Stimulated activated CD8-positive, alpha-beta memory T cell treated with anti-CD3 and anti-CD28 coated beads, Interleukin-4, amount 100 ng/mL, for 1 hour (primary cell): ENCODE measurements around the gene SUSD6.
"Not testable (repeated sequence)": the region's sequence is repeated elsewhere in the genome, so short reads cannot be mapped to it uniquely, and the experiment has no call there.

ENCODE experiments used
- DNase-seq, 2 donors: peaks; one replicate each; pipeline ENCODE4 v3.0.0-alpha.2; 2020; ENCODE audit warnings: low read depth in 2 of 2, low spot score in 1 of 2

The SUSD6 gene

DNA sequence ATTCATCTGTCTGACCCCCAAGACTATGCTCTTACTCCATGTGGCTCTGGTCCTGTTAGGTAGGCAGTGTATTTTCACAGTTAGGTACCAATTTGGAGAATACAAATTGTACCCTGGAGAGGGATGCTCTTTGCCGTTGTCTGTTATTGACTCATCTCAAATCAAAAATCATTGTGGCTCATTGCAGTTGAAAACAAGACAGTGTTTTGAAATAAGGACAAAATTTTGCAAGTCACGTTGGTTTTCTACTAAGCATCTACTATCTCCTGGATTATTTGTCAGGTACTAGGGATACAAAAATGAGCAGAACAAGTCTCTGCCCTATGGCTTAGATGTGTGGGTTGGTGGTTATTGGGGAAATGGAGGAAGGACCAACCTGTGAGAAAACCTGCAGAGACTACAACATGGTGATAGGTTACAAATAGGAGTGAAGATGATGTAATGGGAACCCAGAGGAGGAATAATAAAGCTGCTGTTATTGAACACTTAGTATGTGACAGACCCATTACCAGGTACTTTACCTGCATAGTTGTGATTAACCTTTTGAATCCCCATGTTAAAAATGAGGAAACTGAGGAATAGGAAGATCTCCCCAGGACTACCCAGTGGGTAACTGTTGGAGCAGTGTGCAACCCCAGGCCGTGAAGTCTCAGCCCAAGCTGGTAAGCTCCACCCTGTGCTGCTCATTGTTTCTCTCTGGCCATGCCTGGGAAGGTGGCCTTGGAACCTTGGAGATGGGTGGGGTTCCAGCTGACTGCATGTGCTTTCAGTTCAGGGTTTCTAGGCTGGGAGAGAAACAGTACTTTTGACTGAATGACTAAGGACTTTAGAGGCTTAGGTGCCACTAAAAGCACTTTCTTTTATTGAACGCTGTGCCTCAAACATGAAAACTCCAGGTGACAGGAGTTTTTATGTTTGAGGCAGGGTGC is 82.7 kb downstream of the SUSD6 start:
- no peak for DNase-seq

DNA sequence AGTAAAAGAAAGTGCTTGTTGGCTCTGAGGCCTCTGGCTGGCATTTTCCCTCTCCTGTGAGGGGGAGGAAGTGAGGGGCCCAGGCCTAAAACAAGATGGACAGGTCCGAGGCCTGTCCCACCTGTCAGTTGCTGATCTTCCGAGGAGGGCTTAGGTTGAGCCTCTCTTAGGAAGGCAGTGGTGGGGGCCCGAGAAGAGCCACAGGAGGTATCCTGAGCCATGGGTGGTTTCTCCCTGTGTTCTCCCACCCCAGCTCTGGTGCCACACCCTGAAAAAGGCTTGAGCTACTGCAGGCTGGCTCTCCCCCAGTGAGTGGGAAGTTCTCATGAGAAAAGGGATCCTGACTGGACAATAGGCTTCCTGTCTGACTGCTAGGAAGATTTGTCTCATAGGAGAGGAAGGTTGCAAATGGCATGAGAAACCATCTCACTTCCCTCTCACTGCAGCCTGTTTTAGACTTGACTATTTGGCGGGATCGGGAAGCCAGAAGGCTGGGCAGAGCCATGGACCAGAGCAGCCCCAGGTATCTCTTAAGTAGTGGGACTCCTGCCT is 83.4 kb downstream of the SUSD6 start:
- no peak for DNase-seq

DNA sequence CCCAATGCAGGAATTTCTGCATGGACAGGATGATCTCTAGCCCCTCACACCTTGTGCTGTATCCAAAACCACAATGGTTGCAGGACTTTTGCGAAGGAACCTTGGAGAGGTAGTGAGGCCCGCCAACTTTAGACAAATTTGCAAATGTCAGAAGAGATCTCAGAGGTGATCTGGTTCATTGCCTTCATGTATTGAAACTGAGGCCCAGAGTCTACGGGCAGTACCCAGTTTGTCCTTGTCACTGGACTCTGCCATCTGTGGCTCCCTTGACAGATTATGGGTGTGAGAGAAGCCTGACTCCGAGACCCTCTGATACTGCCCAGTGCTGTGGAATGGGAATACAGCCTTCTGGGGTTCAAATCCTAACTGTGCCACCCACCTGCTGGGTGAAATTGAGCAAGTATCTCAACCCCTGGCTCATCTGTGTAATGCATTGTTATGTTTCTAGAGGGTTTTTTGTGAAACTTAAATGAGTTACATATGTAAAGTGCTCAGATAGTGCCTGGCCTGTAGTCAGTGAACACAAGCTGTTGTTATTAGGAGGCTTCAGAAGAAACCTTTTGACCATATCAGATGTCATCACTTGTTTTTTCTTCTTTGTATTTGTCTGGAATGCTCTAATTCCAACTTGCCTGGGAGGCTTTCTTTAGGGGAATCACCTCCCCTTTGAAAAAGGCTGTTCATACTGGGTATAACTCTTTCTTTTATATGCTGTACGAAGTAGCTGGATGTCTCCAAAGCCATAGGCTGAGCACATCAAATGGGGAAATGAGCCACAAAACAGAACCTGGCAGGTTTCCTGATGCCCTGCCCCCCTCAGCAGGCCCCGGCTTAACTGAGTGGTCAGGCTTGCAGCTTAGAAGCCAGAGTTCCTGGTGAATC is 84.2 kb downstream of the SUSD6 start:
- DNase-seq: no peak

DNA sequence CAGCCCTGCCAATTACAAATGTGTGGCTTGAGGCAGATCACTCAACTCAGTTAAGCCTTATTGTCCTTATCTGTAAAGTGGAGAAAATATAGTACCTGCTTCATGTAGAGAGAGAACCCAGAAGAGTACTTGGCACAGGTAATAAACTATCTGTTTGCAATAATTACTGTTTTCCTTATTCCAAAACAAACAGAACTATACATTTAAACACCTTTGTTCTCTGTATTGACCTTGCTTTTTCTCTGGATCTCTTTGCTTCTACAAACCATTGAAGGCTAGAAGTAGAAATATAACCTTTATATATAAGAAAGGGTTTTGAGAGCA is 84.8 kb downstream of the SUSD6 start:
- no peak for DNase-seq

DNA sequence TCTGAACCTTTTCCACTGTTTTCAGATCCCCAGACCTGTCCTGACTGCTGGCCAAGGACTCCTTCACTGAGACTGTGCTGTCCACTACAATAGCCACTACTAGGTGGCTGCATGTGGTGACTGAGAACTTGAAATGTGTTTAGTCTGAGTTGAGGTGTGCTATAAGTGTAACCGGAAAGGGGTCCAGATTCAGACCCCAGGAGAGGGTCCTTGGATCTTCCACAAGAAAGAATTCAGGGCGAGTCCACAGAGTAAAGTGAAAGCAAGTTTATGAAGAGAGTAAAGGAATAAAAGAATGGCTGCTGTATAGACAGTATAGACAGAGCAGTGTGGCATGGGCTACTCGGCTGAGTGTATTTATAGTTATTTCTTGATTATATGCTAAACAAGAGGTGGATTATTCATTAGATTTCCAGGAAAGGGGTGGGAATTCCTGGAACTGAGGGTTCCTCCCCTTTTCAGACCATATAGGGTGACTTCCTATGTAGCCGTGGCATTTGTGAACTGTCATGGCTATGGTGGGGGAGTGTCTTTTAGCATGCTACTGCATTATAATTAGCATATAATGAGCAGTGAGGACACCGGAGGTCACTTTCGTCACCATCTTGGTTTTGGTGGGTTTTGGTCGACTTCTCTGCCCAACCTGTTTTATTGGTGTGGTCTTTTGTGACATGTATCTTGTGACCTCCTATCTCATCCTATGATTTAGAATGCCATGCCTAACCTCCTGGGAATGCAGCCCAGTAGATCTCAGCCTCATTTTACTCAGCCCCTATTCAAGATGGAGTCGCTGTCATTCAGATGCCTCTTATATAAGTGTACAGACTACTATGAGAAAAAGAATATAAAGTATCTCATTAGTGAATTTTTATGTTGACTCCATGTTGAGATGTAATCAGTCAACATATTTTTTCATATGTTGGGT is 85.5 kb downstream of the SUSD6 start:
- DNase-seq: no peak

DNA sequence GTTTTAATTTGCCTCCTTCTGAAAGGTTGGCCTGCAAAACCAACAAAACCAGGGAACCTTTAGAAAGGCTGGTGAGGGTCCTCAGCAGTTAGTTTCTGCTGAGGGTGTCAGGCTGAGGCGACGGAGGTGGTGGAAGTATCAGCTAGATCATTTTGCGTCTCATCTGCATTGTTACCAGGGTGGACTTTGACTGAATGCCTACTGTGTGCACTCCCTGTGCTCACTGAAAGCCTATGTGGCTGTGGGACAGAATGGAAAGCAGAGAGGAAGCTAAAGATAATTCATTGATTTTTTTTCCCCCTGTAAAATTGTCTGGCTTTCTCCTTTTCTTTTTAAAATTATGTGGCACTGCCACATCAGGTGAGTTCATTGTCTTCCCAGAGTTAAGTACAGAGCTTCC is 87.2 kb downstream of the SUSD6 start:
- no peak for DNase-seq

DNA sequence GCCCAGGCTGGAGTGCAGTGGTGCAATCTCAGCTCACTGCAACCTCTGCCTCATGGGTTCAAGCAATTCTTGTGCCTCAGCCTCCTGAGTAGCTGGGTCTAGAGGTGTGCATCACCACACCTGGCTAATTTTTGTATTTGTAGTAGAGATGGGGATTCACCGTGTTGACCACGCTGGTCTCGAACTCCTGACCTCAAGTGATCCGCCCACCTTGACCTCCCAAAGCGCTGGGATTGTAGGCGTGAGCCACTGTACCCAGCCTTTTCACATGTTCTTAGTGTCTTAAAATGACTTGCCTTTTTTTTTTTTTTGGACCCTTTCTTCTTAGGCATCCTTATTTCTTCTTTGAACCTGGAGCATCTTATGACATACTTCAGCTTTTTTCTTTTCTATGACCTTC is 87.8 kb downstream of the SUSD6 start:
- DNase-seq: not testable (repeated sequence)

DNA sequence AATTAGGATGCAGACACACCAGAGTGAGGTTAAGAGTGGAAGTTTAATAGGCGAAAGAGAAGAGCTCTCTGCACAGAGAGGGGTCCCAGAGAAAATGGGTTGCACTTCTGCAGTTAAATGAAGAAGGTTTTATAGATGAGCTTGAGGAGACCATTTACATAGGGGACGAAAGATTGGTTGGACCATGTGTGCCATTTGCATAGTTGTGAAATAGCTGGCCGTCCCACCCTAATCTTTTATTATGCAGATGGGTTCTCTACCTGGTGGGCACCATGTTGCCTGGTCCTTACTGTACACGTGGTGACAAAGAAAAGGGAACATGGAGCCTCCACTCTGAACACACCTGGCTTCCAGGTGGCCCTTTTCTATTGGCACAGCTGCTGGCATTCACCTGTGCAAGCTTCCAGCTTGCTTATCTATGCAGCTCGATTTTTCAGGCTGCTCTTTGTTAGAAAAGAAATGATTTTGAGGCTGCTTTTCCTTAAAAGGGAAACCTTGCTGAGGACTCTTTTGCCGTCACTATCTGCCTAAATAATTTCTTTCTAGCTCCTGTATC is 88.4 kb downstream of the SUSD6 start:
- DNase-seq: no peak

DNA sequence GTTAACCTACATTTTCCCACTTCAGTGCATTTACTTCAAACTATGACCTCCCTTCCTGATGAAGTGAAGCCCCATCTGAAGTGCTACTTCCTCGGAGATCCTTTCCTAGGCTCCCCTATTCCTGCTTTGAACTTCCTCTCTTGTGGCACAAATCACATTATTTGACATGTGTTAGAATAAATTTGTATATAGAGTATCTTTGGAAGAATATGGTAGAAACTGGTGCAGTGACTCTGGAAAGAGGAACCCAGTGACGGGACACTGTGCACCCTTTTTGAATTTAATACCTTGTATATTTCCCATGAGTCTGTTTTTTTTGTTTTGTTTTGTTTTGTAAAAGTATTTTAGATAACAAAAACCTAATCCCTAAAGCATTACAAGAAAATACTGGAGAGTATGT is 89.2 kb downstream of the SUSD6 start:
- DNase-seq: no peak

DNA sequence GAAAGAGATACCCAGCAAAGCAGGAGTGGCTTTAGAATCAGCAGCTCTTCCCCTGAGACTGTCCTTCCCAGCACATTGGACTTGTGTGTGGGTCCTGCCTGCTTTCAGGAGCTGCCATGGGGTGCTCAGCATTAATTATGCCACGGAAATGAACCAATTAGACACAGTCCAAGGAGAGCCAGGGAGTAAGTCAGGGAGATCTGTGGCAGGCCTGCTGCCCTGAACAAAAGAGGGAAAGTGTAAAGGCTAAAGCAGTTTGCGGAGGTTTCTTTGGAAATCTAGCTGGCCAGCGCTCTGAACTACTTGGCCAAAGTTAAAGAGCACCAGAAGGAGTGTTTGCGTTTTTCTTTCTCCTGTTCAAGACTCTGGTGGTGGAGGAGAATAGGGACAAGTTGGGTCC is 89.9 kb downstream of the SUSD6 start:
- no peak for DNase-seq

DNA sequence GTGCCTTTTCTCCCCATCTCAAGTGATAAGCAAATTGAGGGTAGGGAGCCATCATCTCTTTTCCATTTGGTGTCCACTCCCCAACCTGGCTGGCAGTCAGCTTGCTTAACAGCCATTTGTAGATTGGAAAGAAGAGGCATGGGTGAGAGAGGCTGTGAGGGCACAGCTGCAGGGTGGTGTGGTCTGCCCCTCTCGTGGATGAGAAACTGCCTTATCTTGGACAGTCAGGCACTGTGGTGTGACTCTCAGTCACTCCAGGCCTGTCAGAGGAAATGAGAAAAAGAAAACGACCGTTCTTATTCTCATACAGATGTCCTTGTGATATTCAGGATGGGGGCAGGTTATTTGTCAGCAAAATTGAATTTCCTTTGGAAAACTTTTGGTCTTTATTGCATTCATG is 90.5 kb downstream of the SUSD6 start:
- DNase-seq: no peak

DNA sequence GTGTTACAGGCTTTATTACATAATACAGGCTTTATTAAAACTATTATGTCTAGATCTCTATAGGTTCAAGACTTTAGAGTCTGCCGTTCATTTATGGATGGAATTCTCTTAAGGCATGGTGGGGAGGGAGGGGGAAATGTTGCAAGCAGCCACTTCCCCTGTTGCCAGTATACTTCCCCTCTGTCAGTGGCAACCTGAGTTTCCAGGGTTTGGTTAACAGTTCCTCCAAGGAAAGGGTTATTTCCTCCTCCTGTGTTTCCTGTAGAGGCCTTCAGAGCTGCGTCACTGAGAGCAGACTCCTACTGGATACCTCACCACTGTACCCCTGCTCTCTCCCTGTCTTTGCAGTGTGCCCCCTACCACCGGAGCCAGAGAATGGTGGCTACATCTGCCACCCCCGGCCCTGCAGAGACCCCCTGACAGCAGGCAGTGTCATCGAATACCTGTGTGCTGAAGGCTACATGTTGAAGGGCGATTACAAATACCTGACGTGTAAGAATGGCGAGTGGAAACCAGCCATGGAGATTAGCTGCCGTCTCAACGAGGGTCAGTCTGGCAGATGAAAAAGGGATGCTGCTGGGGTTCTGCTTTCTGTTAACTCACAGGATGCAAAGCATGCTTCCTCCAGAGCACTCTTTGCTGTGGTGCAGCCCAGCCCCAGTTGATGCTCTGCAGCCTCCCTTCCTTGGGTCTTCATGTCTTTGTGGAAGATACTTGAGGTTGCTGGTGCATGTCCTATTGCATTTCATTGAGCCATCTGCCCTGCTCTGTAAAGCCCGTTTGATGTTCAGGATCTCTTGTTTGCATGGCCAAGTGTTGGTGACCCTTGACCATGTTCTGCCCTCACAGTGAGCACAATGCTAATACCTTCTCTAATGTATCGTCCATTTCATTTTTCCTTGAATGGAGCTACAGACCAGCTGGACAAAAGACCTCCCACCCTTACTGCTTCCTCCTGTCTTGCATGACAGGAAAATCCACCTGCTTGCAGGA is 91.9 kb downstream of the SUSD6 start:
- DNase-seq: no peak

DNA sequence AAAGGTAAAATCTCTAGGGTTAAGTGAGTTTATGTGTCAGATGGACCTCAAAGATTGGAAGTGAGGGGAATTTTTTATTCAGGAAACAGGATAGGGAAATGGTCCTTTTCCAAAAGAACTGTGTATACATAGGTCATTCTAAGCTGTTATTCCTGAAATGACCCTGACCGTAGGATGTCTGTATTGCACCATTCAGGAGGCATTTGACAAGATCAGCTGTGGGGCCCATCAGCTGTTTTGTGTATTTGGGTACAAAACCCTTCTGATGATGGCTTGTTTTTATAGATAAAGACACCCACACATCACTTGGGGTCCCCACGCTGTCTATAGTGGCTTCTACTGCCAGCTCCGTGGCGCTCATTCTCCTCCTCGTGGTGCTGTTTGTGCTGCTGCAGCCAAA is 92.9 kb downstream of the SUSD6 start:
- no peak for DNase-seq

DNA sequence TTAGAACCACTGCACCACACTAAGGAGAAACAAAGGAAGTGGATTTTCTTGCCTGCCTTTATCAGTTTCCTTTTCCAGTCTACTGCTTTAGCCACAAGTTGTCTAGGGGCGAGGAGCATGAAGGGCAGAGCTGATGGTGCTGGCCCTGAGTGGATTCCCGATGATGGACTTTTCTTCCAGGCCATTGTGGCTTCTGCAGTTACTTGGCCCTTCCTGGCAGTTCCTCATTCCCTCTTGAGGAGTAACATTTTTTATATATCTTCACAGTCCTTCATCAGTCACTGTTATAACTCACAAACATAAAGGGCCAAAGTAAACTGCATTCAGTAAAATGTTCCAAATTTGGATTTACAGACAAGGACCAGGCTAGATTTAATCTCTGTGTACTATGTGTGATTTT is 94.3 kb downstream of the SUSD6 start:
- no peak for DNase-seq

DNA sequence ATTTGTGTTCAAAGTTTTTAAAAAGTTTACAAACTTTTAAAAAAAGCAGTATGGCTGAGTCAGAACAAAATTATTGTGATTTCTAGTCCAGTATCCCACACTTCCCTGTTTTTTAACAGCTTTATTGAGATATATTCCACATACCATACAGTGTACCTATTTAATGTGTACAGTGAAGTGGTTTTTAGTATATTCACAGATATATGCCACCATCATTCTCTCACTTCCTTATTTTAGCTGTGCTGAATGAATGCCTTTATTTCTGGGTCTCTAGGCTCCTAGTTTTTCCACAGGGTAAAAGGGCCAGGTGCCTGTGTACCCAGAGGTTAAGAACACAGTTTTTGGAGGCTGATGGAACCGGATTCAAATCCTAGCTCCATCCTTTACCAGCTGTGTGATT is 96.7 kb downstream of the SUSD6 start:
- DNase-seq: no peak

DNA sequence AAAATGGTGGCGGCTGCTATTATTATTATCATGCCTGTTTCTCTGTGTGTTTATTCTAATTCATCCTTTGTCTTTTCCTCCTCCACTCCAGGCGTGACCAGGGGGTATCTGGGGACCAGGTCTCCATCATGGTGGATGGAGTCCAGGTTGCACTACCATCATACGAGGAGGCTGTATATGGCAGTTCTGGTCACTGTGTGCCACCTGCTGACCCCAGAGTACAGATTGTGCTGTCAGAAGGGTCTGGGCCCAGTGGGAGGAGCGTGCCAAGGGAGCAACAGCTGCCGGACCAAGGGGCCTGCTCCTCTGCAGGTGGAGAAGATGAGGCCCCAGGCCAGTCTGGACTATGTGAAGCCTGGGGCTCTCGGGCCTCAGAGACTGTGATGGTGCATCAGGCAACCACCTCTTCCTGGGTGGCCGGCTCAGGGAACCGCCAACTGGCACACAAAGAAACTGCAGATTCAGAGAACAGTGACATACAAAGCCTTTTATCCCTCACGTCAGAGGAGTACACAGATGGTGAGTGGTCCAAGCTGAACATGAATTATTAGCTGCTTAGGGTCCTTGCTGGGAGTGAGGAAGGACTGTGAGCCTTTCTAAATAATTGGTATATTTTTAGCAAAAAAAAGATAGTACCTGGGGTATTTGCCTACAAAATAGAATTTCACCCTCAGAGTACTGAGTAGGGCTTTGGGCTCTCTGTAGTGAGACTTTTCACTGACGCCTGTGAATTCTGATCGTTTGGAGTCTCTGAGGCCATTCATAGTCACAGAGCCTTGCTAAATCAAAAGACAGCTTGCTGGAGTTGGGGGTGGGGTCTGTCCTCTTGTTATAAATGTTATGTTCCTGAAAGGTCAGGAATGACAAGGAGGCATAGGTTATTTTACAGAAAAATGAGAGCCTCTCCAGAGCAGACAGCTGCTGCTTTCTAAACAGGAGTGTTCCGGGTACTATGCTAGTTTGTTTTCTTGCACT is 97.5 kb downstream of the SUSD6 start:
- DNase-seq: no peak

DNA sequence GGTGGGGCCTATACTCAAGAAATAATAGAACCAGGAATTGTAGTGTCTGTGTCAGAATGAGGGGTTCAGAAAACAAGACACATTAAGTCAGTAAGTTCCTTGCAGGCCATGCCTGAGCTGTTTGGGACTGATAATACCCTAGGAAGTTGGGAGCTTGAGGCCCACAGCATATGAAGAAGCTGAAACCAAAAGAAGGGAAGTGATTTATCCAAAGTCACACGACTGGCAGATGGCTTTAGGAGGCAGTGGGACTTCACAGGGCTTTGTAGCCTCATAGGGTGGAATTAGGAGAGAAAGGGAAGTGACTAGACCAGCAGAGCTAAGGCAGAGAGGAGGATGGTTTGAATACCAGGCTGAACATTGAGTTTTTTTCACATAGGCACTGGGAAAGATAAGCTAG is 99.0 kb downstream of the SUSD6 start:
- no peak for DNase-seq

DNA sequence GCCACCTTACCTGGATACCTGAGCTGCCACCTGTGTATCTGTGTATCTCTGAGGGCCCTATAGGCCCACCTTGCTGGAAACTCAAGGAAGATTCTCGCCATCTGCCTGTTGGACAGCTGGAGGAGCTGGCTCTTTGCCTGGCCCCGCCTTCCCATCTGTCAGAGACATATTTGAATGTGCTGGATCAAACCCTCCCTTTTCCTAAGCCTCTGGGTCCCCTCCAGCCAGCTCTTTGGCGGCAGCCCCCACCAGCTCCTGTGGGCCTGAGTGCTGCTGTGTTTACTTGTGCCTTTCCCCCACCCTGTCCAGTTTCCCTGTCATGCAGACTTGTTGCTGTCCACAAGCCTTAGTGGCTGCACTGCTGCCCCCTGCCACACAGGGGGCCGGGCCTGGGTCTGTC is 99.7 kb downstream of the SUSD6 start:
- DNase-seq: no peak
